Measurements from ENCODE around the gene KIF25.

DNA sequence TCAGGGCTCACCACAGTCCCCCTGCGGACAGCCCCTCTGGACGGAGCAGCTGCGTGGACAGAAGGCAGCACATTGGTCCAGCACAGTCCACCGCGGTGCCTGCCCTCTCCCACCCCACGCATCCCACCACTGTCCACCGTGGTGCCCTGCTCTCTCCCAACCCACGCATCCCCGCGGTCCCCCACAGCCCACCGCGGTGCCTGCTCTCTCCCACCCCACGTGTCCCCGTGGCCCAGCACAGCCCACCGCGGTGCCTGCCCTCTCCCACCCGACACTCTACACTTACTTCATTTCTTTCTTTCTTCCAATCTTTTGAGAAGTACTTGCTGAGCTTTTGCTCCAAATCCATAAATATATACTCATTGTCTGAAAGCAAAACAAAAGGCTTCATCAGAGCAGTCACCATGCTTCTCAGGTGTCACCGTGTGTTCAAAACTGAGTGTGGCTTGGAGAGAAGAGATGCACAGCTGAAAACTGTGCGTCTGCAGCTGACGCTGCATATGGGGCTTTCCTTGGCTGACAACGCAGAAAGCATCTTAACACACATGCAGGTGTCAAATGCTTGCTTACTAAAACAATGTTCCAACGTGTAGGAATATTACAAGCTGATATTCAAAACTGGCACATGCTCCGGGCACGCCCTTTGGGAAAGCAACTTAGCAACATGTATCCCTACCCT lies 69.7 kb downstream of the KIF25 start:
- TF ChIP-seq, protein P1, sequence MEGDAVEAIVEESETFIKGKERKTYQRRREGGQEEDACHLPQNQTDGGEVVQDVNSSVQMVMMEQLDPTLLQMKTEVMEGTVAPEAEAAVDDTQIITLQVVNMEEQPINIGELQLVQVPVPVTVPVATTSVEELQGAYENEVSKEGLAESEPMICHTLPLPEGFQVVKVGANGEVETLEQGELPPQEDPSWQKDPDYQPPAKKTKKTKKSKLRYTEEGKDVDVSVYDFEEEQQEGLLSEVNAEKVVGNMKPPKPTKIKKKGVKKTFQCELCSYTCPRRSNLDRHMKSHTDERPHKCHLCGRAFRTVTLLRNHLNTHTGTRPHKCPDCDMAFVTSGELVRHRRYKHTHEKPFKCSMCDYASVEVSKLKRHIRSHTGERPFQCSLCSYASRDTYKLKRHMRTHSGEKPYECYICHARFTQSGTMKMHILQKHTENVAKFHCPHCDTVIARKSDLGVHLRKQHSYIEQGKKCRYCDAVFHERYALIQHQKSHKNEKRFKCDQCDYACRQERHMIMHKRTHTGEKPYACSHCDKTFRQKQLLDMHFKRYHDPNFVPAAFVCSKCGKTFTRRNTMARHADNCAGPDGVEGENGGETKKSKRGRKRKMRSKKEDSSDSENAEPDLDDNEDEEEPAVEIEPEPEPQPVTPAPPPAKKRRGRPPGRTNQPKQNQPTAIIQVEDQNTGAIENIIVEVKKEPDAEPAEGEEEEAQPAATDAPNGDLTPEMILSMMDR (IDR thresholded peaks at IDR 0.05), result no peak
- no peak for TF ChIP-seq POLR2A (IDR thresholded peaks at IDR 0.05)
